ENCODE measurements around the gene PRSS21. TPM values are rescaled to one million over a fixed set of nuclear protein-coding genes. Genes with fewer than 3 reads are reported as not detected.

Gene PRSS21
- total RNA-seq, 4 donors from 2014 or later, result 1.5 TPM; not detected in 3

GRCh38 chr16:2770057-2770951 is 46.7 kb upstream of the PRSS21 start:
- Histone ChIP-seq H3K27ac (peak overlapping the region; percentile 82 to 85 (median 84)), H3K36me3 (peaks cover 59 to 100% (median 68%) of the 10 kb centered on the region in 3 donors), H3K4me3 (no peak overlapping the region), H3K9me3 (no peaks in the 10 kb centered on the region), H3K4me1 (peaks cover 18 to 80% (median 45%) of the 10 kb centered on the region in 3 donors), H3K27me3 (no peaks in the 10 kb centered on the region)
- DNase-seq, result no peak
- intact Hi-C loops (cut with DNase I), result no loop called here
- TF ChIP-seq POLR2A (IDR thresholded peaks at IDR 0.05), result no peak
- TF ChIP-seq CTCF (IDR thresholded peaks at IDR 0.05), result peak in 3 of 6 experiments; percentile 6 to 27 (median 7)
- 82 to 92% methylated on average over 9 to 12 of the region's 32 CpGs for WGBS, 2 donors

GRCh38 chr16:2771496-2772402 is 45.3 kb upstream of the PRSS21 start:
- DNase-seq, result no peak
- WGBS, 2 donors, result 70% methylated on average over 9 to 10 of the region's 18 CpGs
- Histone ChIP-seq H3K27ac (peak overlapping the region; percentile 36 to 84 (median 68)), H3K9me3 (no peaks in the 10 kb centered on the region), H3K4me1 (peaks cover 31 to 92% (median 55%) of the 10 kb centered on the region in 3 donors), H3K36me3 (peaks cover 46 to 87% (median 55%) of the 10 kb centered on the region in 3 donors), H3K4me3 (no peak overlapping the region), H3K27me3 (no peaks in the 10 kb centered on the region)
- TF ChIP-seq CTCF (IDR thresholded peaks at IDR 0.05), result no peak
- no peak for TF ChIP-seq POLR2A (IDR thresholded peaks at IDR 0.05)
- intact Hi-C loops (cut with DNase I), result no loop called here

GRCh38 chr16:2773188-2773968 is 43.7 kb upstream of the PRSS21 start:
- no peak for DNase-seq
- Histone ChIP-seq H3K9me3 (no peaks in the 10 kb centered on the region), H3K36me3 (peaks cover 33 to 71% (median 39%) of the 10 kb centered on the region in 3 donors), H3K27ac (peak overlapping the region in 3 of 4 donors; percentile 36 to 54 (median 45)), H3K4me1 (peaks cover 31 to 81% (median 46%) of the 10 kb centered on the region in 3 donors), H3K4me3 (no peak overlapping the region), H3K27me3 (no peaks in the 10 kb centered on the region)
- intact Hi-C loops (cut with DNase I), result no loop called here
- 67 to 81% methylated on average over 7 to 8 of the region's 12 CpGs for WGBS, 2 donors
- TF ChIP-seq CTCF (IDR thresholded peaks at IDR 0.05), result no peak
- no peak for TF ChIP-seq POLR2A (IDR thresholded peaks at IDR 0.05)

GRCh38 chr16:2774161-2774891 is 42.7 kb upstream of the PRSS21 start:
- Histone ChIP-seq H3K36me3 (peaks cover 23 to 62% (median 29%) of the 10 kb centered on the region in 3 donors), H3K9me3 (no peaks in the 10 kb centered on the region), H3K4me1 (peaks cover 25 to 81% (median 42%) of the 10 kb centered on the region in 3 donors), H3K4me3 (no peak overlapping the region), H3K27ac (peak overlapping the region in 1 of 4 donors; percentile 42), H3K27me3 (no peaks in the 10 kb centered on the region)
- no peak for DNase-seq
- intact Hi-C loops (cut with DNase I), result no loop called here
- 64 to 68% methylated on average over 3 to 6 of the region's 7 CpGs for WGBS, 2 donors
- TF ChIP-seq POLR2A (IDR thresholded peaks at IDR 0.05) (no peak), CTCF (IDR thresholded peaks at IDR 0.05) (no peak)
